GM23338 (cell line): ENCODE measurements around the gene GPR139. TPM values are rescaled to one million over a fixed set of nuclear protein-coding genes. Genes with fewer than 3 reads are reported as not detected.

Experiments
- ATAC-seq: fragments of 200-7000 bp; cut with Tn5 transposase; 3 replicates; pipeline ENCODE4 v1.9.1; 2020
- DNase-seq: peaks from one replicate; pipeline ENCODE4 v3.0.0-alpha.2; 2015; ENCODE audit warnings: low spot score
- H2AFZ ChIP-seq: fragments of 200-600 bp; sonication (generic); 2 replicates; pipeline ENCODE4 v1.8.0; 2016; ENCODE audit warnings: antibody characterized with exemption, mild to moderate bottlenecking, moderate library complexity
- H3F3A ChIP-seq: fragments of 200-600 bp; sonication (generic); replicated peaks from 2 replicates; pipeline ENCODE4 v1.8.0; 2017; ENCODE audit warnings: antibody characterized with exemption, mixed run types, low read depth
- H3K27ac ChIP-seq: fragments of 200-600 bp; sonication (generic); 2 replicates; pipeline ENCODE4 v1.6.1; 2016; ENCODE audit warnings: low read depth
- H3K27me3 ChIP-seq: fragments of 200-600 bp; sonication (generic); 2 replicates; pipeline ENCODE4 v1.8.0; 2016; ENCODE audit warnings: mild to moderate bottlenecking, mixed run types, moderate library complexity; ENCODE audit not compliant: insufficient read depth
- H3K36me3 ChIP-seq: fragments of 200-600 bp; sonication (generic); 2 replicates; pipeline ENCODE4 v1.8.0; 2016; ENCODE audit warnings: mild to moderate bottlenecking; ENCODE audit not compliant: insufficient read depth
- H3K4me1 ChIP-seq: fragments of 200-600 bp; sonication (generic); 2 replicates; pipeline ENCODE4 v1.8.0; 2016; ENCODE audit warnings: mild to moderate bottlenecking, moderate library complexity; ENCODE audit not compliant: insufficient read depth
- H3K4me2 ChIP-seq: fragments of 200-600 bp; sonication (generic); 2 replicates; pipeline ENCODE4 v1.7.1; 2017; ENCODE audit warnings: mixed run types
- H3K4me3 ChIP-seq: fragments of 200-600 bp; sonication (generic); 2 replicates; pipeline ENCODE4 v1.6.1; 2016; ENCODE audit warnings: mixed run types
- H3K79me2 ChIP-seq: fragments of 200-600 bp; sonication (generic); replicated peaks from 2 replicates; pipeline ENCODE4 v1.8.0; 2017; ENCODE audit warnings: mild to moderate bottlenecking; ENCODE audit not compliant: insufficient read depth
- H3K9me2 ChIP-seq: fragments of 200-600 bp; sonication (generic); 2 replicates; pipeline ENCODE4 v1.8.0; 2017; ENCODE audit not compliant: insufficient read depth
- H4K20me1 ChIP-seq: fragments of 200-600 bp; sonication (generic); replicated peaks from 2 replicates; pipeline ENCODE4 v1.8.0; 2017; ENCODE audit warnings: mild to moderate bottlenecking; ENCODE audit not compliant: insufficient read depth
- H3K27ac Mint-ChIP-seq: 2 replicates; pipeline ENCODE4 v1.8.0; 2020; ENCODE audit warnings: inconsistent platforms, mild to moderate bottlenecking, moderate library complexity, mixed read lengths
- H3K27me3 Mint-ChIP-seq: 3 replicates; pipeline ENCODE4 v1.8.0; 2022; ENCODE audit warnings: low read depth, mild to moderate bottlenecking, moderate library complexity, mixed read lengths, inconsistent platforms; ENCODE audit not compliant: insufficient read depth, poor library complexity
- H3K36me3 Mint-ChIP-seq: 3 replicates; pipeline ENCODE4 v1.8.0; 2021; ENCODE audit warnings: low read depth, mild to moderate bottlenecking, inconsistent platforms, moderate library complexity, mixed read lengths
- H3K4me1 Mint-ChIP-seq: 3 replicates; pipeline ENCODE4 v1.8.0; 2020; ENCODE audit warnings: mild to moderate bottlenecking, inconsistent platforms, mixed read lengths
- H3K4me3 Mint-ChIP-seq: 3 replicates; pipeline ENCODE4 v1.8.0; 2021; ENCODE audit warnings: moderate library complexity, mild to moderate bottlenecking, inconsistent platforms, mixed read lengths
- H3K9me3 Mint-ChIP-seq: 3 replicates; pipeline ENCODE4 v1.8.0; 2020; ENCODE audit warnings: moderate library complexity, mild to moderate bottlenecking, inconsistent platforms, mixed read lengths
- CREB1 ChIP-seq: fragments of 250-450 bp; sonication (Bioruptor Pico); IDR thresholded peaks from 2 replicates; pipeline ENCODE4 v1.5.0; 2020; ENCODE audit warnings: low read depth, mild to moderate bottlenecking, moderate library complexity
- EZH2 ChIP-seq: fragments of 200-600 bp; sonication (generic); IDR thresholded peaks from one replicate; pipeline ENCODE4 v1.8.0; 2017; ENCODE audit warnings: antibody characterized with exemption, mild to moderate bottlenecking, low read depth; ENCODE audit not compliant: unreplicated experiment
- NANOG ChIP-seq: IDR thresholded peaks from 2 replicates; pipeline ENCODE4 v1.6.1; 2016; ENCODE audit warnings: antibody characterized with exemption, borderline replicate concordance
- POLR2AphosphoS5 ChIP-seq: IDR thresholded peaks from 2 replicates; pipeline ENCODE4 v1.6.1; 2016; ENCODE audit warnings: antibody characterized with exemption, low read depth
- STAT1 ChIP-seq: IDR thresholded peaks from one replicate; pipeline ENCODE4 v1.6.1; 2016; ENCODE audit warnings: antibody characterized with exemption; ENCODE audit not compliant: unreplicated experiment
- ZNF114 ChIP-seq: fragments of 250-450 bp; sonication (Bioruptor Pico); IDR thresholded peaks from 2 replicates; pipeline ENCODE4 v1.5.0; 2020; ENCODE audit warnings: mild to moderate bottlenecking, moderate library complexity
- polyA plus RNA-seq: library from polyadenylated mRNA; unstranded; fragments of >200 nt; fragmentation: Nextera tagmentation; extraction: Ambion mirVana; gene quantifications from 2 replicates; pipeline ENCODE4 v1.2.1, GENCODE V29; 2016
- total RNA-seq: library from RNA; depleted of rRNA; stranded (reverse); fragments of >200 nt; shearing (Covaris generic); gene quantifications from 2 replicates; pipeline ENCODE4 v1.2.3, GENCODE V29; 2014
- TF ChIP-seq, protein P1 (sequence below), 2 experiments: fragments of 200-600 bp in 1 of 2; sonication (generic) in 1 of 2; conservative IDR thresholded peaks; 2 replicates each; pipeline versions ENCODE4 v1.5.1 to v1.6.1; 2016 to 2017; ENCODE audit warnings: antibody characterized with exemption in 2 of 2, low read depth in 2 of 2, mild to moderate bottlenecking in 2 of 2, moderate library complexity in 1 of 2
- TF ChIP-seq, protein P2 (sequence below): IDR thresholded peaks from 2 replicates; pipeline ENCODE4 v1.6.1; 2016; ENCODE audit warnings: antibody characterized with exemption
- TF ChIP-seq, protein P3 (sequence below): fragments of 250-450 bp; sonication (Bioruptor Pico); IDR thresholded peaks from 2 replicates; pipeline ENCODE4 v1.5.0; 2020; ENCODE audit warnings: mild to moderate bottlenecking, moderate library complexity

GPR139 gene
- total and polyA plus RNA-seq, 2 experiments from 2014 or later = 0.66 to 2.3 TPM

DNA sequence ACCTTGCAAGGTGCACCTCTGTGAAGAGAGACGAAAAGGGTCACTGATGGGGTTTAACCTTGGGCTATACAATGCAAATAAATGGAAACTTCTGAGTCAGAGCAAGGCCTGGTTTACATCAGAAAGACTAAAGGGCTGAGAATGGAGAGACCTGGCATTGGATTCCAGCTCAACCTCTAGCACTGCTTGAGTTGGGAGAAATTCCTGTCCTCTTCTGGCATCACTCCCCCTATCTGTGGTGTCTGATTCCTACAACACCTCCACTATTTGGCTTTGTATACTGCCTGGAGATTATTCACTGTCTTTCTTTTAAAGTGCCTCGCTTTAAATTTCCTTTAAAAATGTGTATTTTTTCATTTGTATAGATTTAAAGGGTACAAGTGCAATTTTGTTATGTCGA, 68.8 kb downstream of the GPR139 start:
- no peaks in the 10 kb centered on the region for H3K9me3 Mint-ChIP-seq
- Histone ChIP-seq H3K36me3 (no peaks in the 10 kb centered on the region), H4K20me1 (no peaks in the 10 kb centered on the region), H3K4me2 (no peak overlapping the region), H3K4me3 (no peak overlapping the region), H3K79me2 (no peaks in the 10 kb centered on the region), H2AFZ (no peak overlapping the region), H3K4me1 (no peaks in the 10 kb centered on the region), H3F3A (no peaks in the 10 kb centered on the region), H3K27me3 (no peaks in the 10 kb centered on the region), H3K27ac (no peak overlapping the region), H3K9me2 (no peaks in the 10 kb centered on the region)
- H3K36me3 Mint-ChIP-seq = no peaks in the 10 kb centered on the region
- no peaks in the 10 kb centered on the region; the same call in 1 of the 3 replicates for H3K4me1 Mint-ChIP-seq
- peaks cover 2% of the 10 kb centered on the region for H3K27me3 Mint-ChIP-seq
- DNase-seq (peak; percentile 85), ATAC-seq (peak; percentile 98)
- no peak for TF ChIP-seq CREB1 (CRISPR knock-in tag)
- TF ChIP-seq, protein P1, sequence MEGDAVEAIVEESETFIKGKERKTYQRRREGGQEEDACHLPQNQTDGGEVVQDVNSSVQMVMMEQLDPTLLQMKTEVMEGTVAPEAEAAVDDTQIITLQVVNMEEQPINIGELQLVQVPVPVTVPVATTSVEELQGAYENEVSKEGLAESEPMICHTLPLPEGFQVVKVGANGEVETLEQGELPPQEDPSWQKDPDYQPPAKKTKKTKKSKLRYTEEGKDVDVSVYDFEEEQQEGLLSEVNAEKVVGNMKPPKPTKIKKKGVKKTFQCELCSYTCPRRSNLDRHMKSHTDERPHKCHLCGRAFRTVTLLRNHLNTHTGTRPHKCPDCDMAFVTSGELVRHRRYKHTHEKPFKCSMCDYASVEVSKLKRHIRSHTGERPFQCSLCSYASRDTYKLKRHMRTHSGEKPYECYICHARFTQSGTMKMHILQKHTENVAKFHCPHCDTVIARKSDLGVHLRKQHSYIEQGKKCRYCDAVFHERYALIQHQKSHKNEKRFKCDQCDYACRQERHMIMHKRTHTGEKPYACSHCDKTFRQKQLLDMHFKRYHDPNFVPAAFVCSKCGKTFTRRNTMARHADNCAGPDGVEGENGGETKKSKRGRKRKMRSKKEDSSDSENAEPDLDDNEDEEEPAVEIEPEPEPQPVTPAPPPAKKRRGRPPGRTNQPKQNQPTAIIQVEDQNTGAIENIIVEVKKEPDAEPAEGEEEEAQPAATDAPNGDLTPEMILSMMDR (conservative IDR thresholded peaks at IDR 0.05; ENCODE audit: low read depth in 2 of 2) = peak; percentile 64 to 68
- no peak overlapping the region for H3K27ac Mint-ChIP-seq
- no peak overlapping the region for H3K4me3 Mint-ChIP-seq

DNA sequence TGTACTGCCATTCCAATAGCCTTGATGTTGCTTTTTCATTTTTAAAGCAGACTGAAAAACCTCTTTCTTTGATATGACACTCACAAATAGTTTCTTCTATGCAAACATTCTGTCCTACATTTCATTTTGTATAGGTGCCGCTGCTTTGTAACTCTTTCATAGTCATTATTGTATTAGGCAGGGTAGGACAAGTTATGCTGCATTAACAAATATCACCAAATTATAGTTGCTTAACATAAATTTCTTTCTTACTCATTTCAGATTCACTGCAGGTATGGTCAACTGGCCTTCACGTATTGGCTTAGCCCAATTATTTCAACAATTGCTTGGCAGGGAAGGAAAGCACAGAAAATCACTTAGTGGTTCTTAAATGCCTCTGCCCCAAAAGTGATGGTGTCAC, 70.8 kb downstream of the GPR139 start:
- no peaks in the 10 kb centered on the region for H3K36me3 ChIP-seq
- H3K4me1 ChIP-seq = no peaks in the 10 kb centered on the region
- Mint-ChIP-seq H3K9me3 (no peaks in the 10 kb centered on the region), H3K27me3 (no peaks in the 10 kb centered on the region), H3K4me3 (no peak overlapping the region), H3K4me1 (no peaks in the 10 kb centered on the region; the same call in 1 of the 3 replicates), H3K27ac (no peak overlapping the region), H3K36me3 (no peaks in the 10 kb centered on the region)
- no peaks in the 10 kb centered on the region for H3K9me2 ChIP-seq
- no peaks in the 10 kb centered on the region for H3F3A ChIP-seq
- no peaks in the 10 kb centered on the region for H4K20me1 ChIP-seq
- no peak overlapping the region for H3K4me2 ChIP-seq
- H3K79me2 ChIP-seq = no peaks in the 10 kb centered on the region
- H2AFZ ChIP-seq = no peak overlapping the region
- ATAC-seq = no peak
- no peaks in the 10 kb centered on the region for H3K27me3 ChIP-seq
- no peak overlapping the region for H3K27ac ChIP-seq
- DNase-seq = no peak
- no peak overlapping the region for H3K4me3 ChIP-seq
- TF ChIP-seq, protein P2, sequence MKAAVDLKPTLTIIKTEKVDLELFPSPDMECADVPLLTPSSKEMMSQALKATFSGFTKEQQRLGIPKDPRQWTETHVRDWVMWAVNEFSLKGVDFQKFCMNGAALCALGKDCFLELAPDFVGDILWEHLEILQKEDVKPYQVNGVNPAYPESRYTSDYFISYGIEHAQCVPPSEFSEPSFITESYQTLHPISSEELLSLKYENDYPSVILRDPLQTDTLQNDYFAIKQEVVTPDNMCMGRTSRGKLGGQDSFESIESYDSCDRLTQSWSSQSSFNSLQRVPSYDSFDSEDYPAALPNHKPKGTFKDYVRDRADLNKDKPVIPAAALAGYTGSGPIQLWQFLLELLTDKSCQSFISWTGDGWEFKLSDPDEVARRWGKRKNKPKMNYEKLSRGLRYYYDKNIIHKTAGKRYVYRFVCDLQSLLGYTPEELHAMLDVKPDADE = no peak
- TF ChIP-seq EZH2 (no peak), POLR2AphosphoS5 (no peak), STAT1 (no peak), ZNF114 (CRISPR knock-in tag) (no peak), NANOG (no peak)
- TF ChIP-seq, protein P3, sequence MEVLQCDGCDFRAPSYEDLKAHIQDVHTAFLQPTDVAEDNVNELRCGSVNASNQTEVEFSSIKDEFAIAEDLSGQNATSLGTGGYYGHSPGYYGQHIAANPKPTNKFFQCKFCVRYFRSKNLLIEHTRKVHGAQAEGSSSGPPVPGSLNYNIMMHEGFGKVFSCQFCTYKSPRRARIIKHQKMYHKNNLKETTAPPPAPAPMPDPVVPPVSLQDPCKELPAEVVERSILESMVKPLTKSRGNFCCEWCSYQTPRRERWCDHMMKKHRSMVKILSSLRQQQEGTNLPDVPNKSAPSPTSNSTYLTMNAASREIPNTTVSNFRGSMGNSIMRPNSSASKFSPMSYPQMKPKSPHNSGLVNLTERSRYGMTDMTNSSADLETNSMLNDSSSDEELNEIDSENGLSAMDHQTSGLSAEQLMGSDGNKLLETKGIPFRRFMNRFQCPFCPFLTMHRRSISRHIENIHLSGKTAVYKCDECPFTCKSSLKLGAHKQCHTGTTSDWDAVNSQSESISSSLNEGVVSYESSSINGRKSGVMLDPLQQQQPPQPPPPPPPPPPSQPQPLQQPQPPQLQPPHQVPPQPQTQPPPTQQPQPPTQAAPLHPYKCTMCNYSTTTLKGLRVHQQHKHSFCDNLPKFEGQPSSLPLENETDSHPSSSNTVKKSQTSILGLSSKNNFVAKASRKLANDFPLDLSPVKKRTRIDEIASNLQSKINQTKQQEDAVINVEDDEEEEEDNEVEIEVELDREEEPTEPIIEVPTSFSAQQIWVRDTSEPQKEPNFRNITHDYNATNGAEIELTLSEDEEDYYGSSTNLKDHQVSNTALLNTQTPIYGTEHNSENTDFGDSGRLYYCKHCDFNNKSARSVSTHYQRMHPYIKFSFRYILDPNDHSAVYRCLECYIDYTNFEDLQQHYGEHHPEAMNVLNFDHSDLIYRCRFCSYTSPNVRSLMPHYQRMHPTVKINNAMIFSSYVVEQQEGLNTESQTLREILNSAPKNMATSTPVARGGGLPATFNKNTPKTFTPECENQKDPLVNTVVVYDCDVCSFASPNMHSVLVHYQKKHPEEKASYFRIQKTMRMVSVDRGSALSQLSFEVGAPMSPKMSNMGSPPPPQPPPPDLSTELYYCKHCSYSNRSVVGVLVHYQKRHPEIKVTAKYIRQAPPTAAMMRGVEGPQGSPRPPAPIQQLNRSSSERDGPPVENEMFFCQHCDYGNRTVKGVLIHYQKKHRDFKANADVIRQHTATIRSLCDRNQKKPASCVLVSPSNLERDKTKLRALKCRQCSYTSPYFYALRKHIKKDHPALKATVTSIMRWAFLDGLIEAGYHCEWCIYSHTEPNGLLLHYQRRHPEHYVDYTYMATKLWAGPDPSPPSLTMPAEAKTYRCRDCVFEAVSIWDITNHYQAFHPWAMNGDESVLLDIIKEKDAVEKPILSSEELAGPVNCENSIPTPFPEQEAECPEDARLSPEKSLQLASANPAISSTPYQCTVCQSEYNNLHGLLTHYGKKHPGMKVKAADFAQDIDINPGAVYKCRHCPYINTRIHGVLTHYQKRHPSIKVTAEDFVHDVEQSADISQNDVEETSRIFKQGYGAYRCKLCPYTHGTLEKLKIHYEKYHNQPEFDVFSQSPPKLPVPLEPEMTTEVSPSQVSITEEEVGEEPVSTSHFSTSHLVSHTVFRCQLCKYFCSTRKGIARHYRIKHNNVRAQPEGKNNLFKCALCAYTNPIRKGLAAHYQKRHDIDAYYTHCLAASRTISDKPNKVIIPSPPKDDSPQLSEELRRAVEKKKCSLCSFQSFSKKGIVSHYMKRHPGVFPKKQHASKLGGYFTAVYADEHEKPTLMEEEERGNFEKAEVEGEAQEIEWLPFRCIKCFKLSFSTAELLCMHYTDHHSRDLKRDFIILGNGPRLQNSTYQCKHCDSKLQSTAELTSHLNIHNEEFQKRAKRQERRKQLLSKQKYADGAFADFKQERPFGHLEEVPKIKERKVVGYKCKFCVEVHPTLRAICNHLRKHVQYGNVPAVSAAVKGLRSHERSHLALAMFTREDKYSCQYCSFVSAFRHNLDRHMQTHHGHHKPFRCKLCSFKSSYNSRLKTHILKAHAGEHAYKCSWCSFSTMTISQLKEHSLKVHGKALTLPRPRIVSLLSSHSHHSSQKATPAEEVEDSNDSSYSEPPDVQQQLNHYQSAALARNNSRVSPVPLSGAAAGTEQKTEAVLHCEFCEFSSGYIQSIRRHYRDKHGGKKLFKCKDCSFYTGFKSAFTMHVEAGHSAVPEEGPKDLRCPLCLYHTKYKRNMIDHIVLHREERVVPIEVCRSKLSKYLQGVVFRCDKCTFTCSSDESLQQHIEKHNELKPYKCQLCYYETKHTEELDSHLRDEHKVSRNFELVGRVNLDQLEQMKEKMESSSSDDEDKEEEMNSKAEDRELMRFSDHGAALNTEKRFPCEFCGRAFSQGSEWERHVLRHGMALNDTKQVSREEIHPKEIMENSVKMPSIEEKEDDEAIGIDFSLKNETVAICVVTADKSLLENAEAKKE (CRISPR knock-in tag) = no peak
- TF ChIP-seq, protein P1 (conservative IDR thresholded peaks at IDR 0.05; ENCODE audit: low read depth in 2 of 2) = no peak
